ENCODE results near the gene CLSTN1.

GRCh38 chr1:9794081-9794480, 29.7 kb downstream of the CLSTN1 start:
- no peak for TF ChIP-seq POLR2A (IDR thresholded peaks at IDR 0.05; ENCODE audit: low read depth, low read length)
- TF ChIP-seq POLR2AphosphoS5 (IDR thresholded peaks at IDR 0.05; ENCODE audit: low read depth, low read length), result no peak
